ENCODE data around the gene ITGA11. TPM values are rescaled to one million over a fixed set of nuclear protein-coding genes. Genes with fewer than 3 reads are reported as not detected.
A peak's percentile ranks its signal among the peaks of the same experiment; 100 is the strongest.

Gene ITGA11
- total RNA-seq, 2 experiments from 2014 or later, result under 0.01 TPM; not detected in 1

DNA sequence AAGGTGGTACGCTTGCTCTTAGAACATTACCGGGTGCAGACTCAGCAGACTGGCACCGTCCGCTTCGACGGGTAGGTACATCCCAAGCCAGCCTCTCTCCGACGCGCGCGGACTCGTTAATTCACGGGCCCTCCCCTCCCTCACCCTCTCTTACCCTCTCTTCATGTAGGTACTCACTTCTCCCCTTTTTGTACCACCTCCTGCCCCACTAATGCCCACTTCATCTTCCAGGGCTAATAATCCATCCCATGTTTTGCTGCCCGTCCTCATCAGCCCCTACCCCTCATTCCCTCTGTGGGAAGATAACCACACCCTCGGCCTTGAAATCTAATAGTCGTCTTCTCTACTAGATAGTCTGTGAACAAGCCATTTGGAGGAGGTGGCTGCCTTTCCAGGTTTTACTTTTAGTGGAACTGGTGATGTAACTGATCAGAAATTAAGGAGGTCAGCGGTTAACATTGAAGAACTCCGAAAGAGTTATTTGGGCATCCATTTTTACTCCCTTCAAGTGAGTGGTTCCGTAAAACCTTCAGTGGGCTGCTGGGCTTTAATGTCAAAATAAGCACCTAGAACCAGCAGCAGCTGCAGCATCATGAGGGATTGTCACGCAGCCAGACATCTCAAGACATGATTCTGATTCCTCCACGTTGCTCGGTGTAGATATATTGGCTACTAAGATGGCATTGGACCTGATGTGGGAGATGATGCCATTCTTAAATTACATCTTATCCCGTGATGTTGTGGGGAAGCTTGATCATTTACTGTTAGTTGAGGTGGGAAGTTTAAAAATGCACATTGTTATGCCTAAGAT is 153.2 kb downstream of the ITGA11 start:
- DNase-seq (ENCODE audit: low spot score), result peak; percentile 29

DNA sequence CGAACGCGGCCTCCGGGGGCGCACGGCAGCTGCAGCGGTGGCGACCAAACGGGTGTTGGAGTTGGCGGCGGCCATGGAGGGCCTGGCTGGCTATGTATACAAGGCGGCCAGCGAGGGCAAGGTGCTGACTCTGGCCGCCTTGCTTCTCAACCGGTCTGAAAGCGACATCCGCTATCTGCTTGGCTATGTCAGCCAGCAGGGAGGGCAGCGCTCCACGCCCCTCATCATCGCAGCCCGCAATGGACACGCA is 153.7 kb downstream of the ITGA11 start:
- CTCF ChIA-PET (ENCODE audit: unreplicated experiment), result interaction anchor here (0.7 to 1.0 kb wide), 2 partner anchors 25 to 28 kb away, joined by 3 to 4 read pairs; no protein-coding TSS in a partner anchor
- peak overlapping the region; percentile 82 for H3K4me3 ChIP-seq (ENCODE audit: low read depth, low read length, poor library complexity, severe bottlenecking)
- TF ChIP-seq, protein P1, sequence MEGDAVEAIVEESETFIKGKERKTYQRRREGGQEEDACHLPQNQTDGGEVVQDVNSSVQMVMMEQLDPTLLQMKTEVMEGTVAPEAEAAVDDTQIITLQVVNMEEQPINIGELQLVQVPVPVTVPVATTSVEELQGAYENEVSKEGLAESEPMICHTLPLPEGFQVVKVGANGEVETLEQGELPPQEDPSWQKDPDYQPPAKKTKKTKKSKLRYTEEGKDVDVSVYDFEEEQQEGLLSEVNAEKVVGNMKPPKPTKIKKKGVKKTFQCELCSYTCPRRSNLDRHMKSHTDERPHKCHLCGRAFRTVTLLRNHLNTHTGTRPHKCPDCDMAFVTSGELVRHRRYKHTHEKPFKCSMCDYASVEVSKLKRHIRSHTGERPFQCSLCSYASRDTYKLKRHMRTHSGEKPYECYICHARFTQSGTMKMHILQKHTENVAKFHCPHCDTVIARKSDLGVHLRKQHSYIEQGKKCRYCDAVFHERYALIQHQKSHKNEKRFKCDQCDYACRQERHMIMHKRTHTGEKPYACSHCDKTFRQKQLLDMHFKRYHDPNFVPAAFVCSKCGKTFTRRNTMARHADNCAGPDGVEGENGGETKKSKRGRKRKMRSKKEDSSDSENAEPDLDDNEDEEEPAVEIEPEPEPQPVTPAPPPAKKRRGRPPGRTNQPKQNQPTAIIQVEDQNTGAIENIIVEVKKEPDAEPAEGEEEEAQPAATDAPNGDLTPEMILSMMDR (conservative IDR thresholded peaks at IDR 0.05; ENCODE audit: low read length), result peak; percentile 61
- no peak for TF ChIP-seq EZH2phosphoT487 (IDR thresholded peaks at IDR 0.05; ENCODE audit: borderline replicate concordance, low read depth, low read length)
- H3K4me2 ChIP-seq (ENCODE audit: low read length), result peak overlapping the region; percentile 95
- peak overlapping the region; percentile 89; the same call in 1 of the 2 replicates for H2AFZ ChIP-seq (ENCODE audit: low read length)
- intact Hi-C loops (cut with micrococcal nuclease; ENCODE audit: unreplicated experiment), result loop anchor here (2.0 to 5.0 kb wide), 3 partner anchors 21 to 496 kb away; partner anchors contain the start of gene CLN6
- peaks cover 30% of the 10 kb centered on the region for H4K20me1 ChIP-seq (ENCODE audit: insufficient read depth, low read length)
- BruUV-seq (replicated peaks), result no TSS peak
- peaks cover 18% of the 10 kb centered on the region for H3K36me3 ChIP-seq (ENCODE audit: insufficient read depth, low read length)
- no peak for DNase-seq (ENCODE audit: low spot score)
- peaks cover 49% of the 10 kb centered on the region for H3K79me2 ChIP-seq (ENCODE audit: insufficient read depth, low read depth, low read length)
- POLR2A ChIA-PET, result interaction anchor here (1.7 to 1.9 kb wide), 2 partner anchors 19 kb away, joined by 4 read pairs; no protein-coding TSS in a partner anchor
- H3K4me1 ChIP-seq (ENCODE audit: insufficient read depth, low read length, poor library complexity, severe bottlenecking), result peaks cover 33% of the 10 kb centered on the region
- peak overlapping the region; percentile 79 for H3K27ac ChIP-seq (ENCODE audit: low read depth, low read length, poor library complexity, severe bottlenecking)
- no peaks in the 10 kb centered on the region for H3K9me2 ChIP-seq (ENCODE audit: insufficient read depth, low read length)
- H3K9me3 ChIP-seq (ENCODE audit: low read length), result no peaks in the 10 kb centered on the region

More for the DNA sequence above, 153.2 kb downstream of the ITGA11 start:
- ChIA-PET CTCF (ENCODE audit: unreplicated experiment) (no interaction called here), POLR2A (interaction anchor here (1.2 to 1.3 kb wide), 2 partner anchors 13 to 18 kb away, joined by 6 read pairs; no protein-coding TSS in a partner anchor)
- Histone ChIP-seq H3K27ac (ENCODE audit: low read depth, low read length, poor library complexity, severe bottlenecking) (peak overlapping the region; percentile 79), H3K9me2 (ENCODE audit: insufficient read depth, low read length) (no peaks in the 10 kb centered on the region), H4K20me1 (ENCODE audit: insufficient read depth, low read length) (peaks cover 30% of the 10 kb centered on the region), H3K79me2 (ENCODE audit: insufficient read depth, low read depth, low read length) (peaks cover 54% of the 10 kb centered on the region), H3K4me2 (ENCODE audit: low read length) (peak overlapping the region; percentile 95), H3K36me3 (ENCODE audit: insufficient read depth, low read length) (peaks cover 24% of the 10 kb centered on the region), H3K9me3 (ENCODE audit: low read length) (no peaks in the 10 kb centered on the region), H3K4me1 (ENCODE audit: insufficient read depth, low read length, poor library complexity, severe bottlenecking) (peaks cover 33% of the 10 kb centered on the region), H2AFZ (ENCODE audit: low read length) (peak overlapping the region; percentile 89; the same call in 1 of the 2 replicates), H3K4me3 (ENCODE audit: low read depth, low read length, poor library complexity, severe bottlenecking) (peak overlapping the region; percentile 82)
- BruUV-seq (replicated peaks), result TSS peak; percentile 53
- TF ChIP-seq, protein P1 (conservative IDR thresholded peaks at IDR 0.05; ENCODE audit: low read length), result 0 out of 2 replicates have a peak, but pooled peaks have one; percentile 12
- TF ChIP-seq EZH2phosphoT487 (IDR thresholded peaks at IDR 0.05; ENCODE audit: borderline replicate concordance, low read depth, low read length), result no peak
- intact Hi-C loops (cut with micrococcal nuclease; ENCODE audit: unreplicated experiment), result loop anchor here (2.0 to 5.0 kb wide), 3 partner anchors 20 to 496 kb away; partner anchors contain the start of gene CLN6
